Measurements from ENCODE around the gene FANCI.

FANCI gene

GRCh38 chr15:89198934-89199333 lies 44.8 kb upstream of the FANCI start:
- TF ChIP-seq YY1 (IDR thresholded peaks at IDR 0.05; ENCODE audit: insufficient read depth, insufficient read length) (no peak), ZNF274 (IDR thresholded peaks at IDR 0.05; ENCODE audit: low read depth, low read length) (no peak), SUZ12 (IDR thresholded peaks at IDR 0.05; ENCODE audit: extremely low read depth, insufficient read depth, insufficient read length) (no peak)
- DNase-seq (ENCODE audit: low read depth, low spot score), result no peak
- Histone ChIP-seq H3K4me3 (ENCODE audit: insufficient read length, low read depth) (no peak overlapping the region), H3K4me1 (ENCODE audit: insufficient read depth, insufficient read length) (peaks cover 19% of the 10 kb centered on the region), H3K9me3 (ENCODE audit: insufficient read depth, low read length) (no peaks in the 10 kb centered on the region), H3K36me3 (ENCODE audit: insufficient read depth, insufficient read length, low read length) (peaks cover 8% of the 10 kb centered on the region), H3K9ac (ENCODE audit: insufficient read length, low read depth) (no peak overlapping the region), H3K27me3 (ENCODE audit: insufficient read depth, insufficient read length) (no peaks in the 10 kb centered on the region)

- peak; percentile 67 for DNase-seq (ENCODE audit: low read depth, low spot score)
- Histone ChIP-seq H3K27me3 (ENCODE audit: insufficient read depth, insufficient read length) (no peaks in the 10 kb centered on the region), H3K9ac (ENCODE audit: insufficient read length, low read depth) (no peak overlapping the region), H3K9me3 (ENCODE audit: insufficient read depth, low read length) (no peaks in the 10 kb centered on the region), H3K36me3 (ENCODE audit: insufficient read depth, insufficient read length, low read length) (peaks cover 7% of the 10 kb centered on the region), H3K4me3 (ENCODE audit: insufficient read length, low read depth) (no peak overlapping the region), H3K4me1 (ENCODE audit: insufficient read depth, insufficient read length) (peaks cover 19% of the 10 kb centered on the region)
- TF ChIP-seq ZNF274 (IDR thresholded peaks at IDR 0.05; ENCODE audit: low read depth, low read length) (no peak), SUZ12 (IDR thresholded peaks at IDR 0.05; ENCODE audit: extremely low read depth, insufficient read depth, insufficient read length) (no peak), YY1 (IDR thresholded peaks at IDR 0.05; ENCODE audit: insufficient read depth, insufficient read length) (no peak)
Observed at GRCh38 chr15:89199746-89200145, 44.0 kb upstream of the FANCI start.

- no peak overlapping the region for H3K4me3 ChIP-seq (ENCODE audit: insufficient read length, low read depth)
- no peak overlapping the region for H3K9ac ChIP-seq (ENCODE audit: insufficient read length, low read depth)
- peaks cover 2% of the 10 kb centered on the region for H3K36me3 ChIP-seq (ENCODE audit: insufficient read depth, insufficient read length, low read length)
- TF ChIP-seq ZNF274 (IDR thresholded peaks at IDR 0.05; ENCODE audit: low read depth, low read length) (no peak), SUZ12 (IDR thresholded peaks at IDR 0.05; ENCODE audit: extremely low read depth, insufficient read depth, insufficient read length) (no peak), YY1 (IDR thresholded peaks at IDR 0.05; ENCODE audit: insufficient read depth, insufficient read length) (no peak)
- no peaks in the 10 kb centered on the region for H3K27me3 ChIP-seq (ENCODE audit: insufficient read depth, insufficient read length)
- no peak for DNase-seq (ENCODE audit: low read depth, low spot score)
- peaks cover 18% of the 10 kb centered on the region for H3K4me1 ChIP-seq (ENCODE audit: insufficient read depth, insufficient read length)
- no peaks in the 10 kb centered on the region for H3K9me3 ChIP-seq (ENCODE audit: insufficient read depth, low read length)
Observed at GRCh38 chr15:89200182-89200581, 43.6 kb upstream of the FANCI start.

- no peak for DNase-seq (ENCODE audit: low read depth, low spot score)
- TF ChIP-seq YY1 (IDR thresholded peaks at IDR 0.05; ENCODE audit: insufficient read depth, insufficient read length) (no peak), ZNF274 (IDR thresholded peaks at IDR 0.05; ENCODE audit: low read depth, low read length) (no peak), SUZ12 (IDR thresholded peaks at IDR 0.05; ENCODE audit: extremely low read depth, insufficient read depth, insufficient read length) (no peak)
- no peak overlapping the region for H3K4me3 ChIP-seq (ENCODE audit: insufficient read length, low read depth)
- H3K4me1 ChIP-seq (ENCODE audit: insufficient read depth, insufficient read length), result peaks cover 12% of the 10 kb centered on the region
- no peaks in the 10 kb centered on the region for H3K36me3 ChIP-seq (ENCODE audit: insufficient read depth, insufficient read length, low read length)
- H3K9me3 ChIP-seq (ENCODE audit: insufficient read depth, low read length), result no peaks in the 10 kb centered on the region
- no peaks in the 10 kb centered on the region for H3K27me3 ChIP-seq (ENCODE audit: insufficient read depth, insufficient read length)
- no peak overlapping the region for H3K9ac ChIP-seq (ENCODE audit: insufficient read length, low read depth)
Observed at GRCh38 chr15:89201465-89202005, 42.2 kb upstream of the FANCI start.

GRCh38 chr15:89203705-89204273 lies 40.0 kb upstream of the FANCI start:
- Histone ChIP-seq H3K9me3 (ENCODE audit: insufficient read depth, low read length) (no peaks in the 10 kb centered on the region), H3K36me3 (ENCODE audit: insufficient read depth, insufficient read length, low read length) (no peaks in the 10 kb centered on the region), H3K4me1 (ENCODE audit: insufficient read depth, insufficient read length) (peaks cover under 1% of the 10 kb centered on the region), H3K4me3 (ENCODE audit: insufficient read length, low read depth) (no peak overlapping the region), H3K27me3 (ENCODE audit: insufficient read depth, insufficient read length) (no peaks in the 10 kb centered on the region), H3K9ac (ENCODE audit: insufficient read length, low read depth) (no peak overlapping the region)
- DNase-seq (ENCODE audit: low read depth, low spot score), result no peak
- TF ChIP-seq ZNF274 (IDR thresholded peaks at IDR 0.05; ENCODE audit: low read depth, low read length) (no peak), SUZ12 (IDR thresholded peaks at IDR 0.05; ENCODE audit: extremely low read depth, insufficient read depth, insufficient read length) (no peak), YY1 (IDR thresholded peaks at IDR 0.05; ENCODE audit: insufficient read depth, insufficient read length) (no peak)

- DNase-seq (ENCODE audit: low read depth, low spot score), result no peak
- Histone ChIP-seq H3K4me1 (ENCODE audit: insufficient read depth, insufficient read length) (no peaks in the 10 kb centered on the region), H3K9ac (ENCODE audit: insufficient read length, low read depth) (no peak overlapping the region), H3K4me3 (ENCODE audit: insufficient read length, low read depth) (no peak overlapping the region), H3K27me3 (ENCODE audit: insufficient read depth, insufficient read length) (no peaks in the 10 kb centered on the region), H3K36me3 (ENCODE audit: insufficient read depth, insufficient read length, low read length) (no peaks in the 10 kb centered on the region), H3K9me3 (ENCODE audit: insufficient read depth, low read length) (no peaks in the 10 kb centered on the region)
- TF ChIP-seq YY1 (IDR thresholded peaks at IDR 0.05; ENCODE audit: insufficient read depth, insufficient read length), result no peak
- TF ChIP-seq ZNF274 (IDR thresholded peaks at IDR 0.05; ENCODE audit: low read depth, low read length), result no peak
- no peak for TF ChIP-seq SUZ12 (IDR thresholded peaks at IDR 0.05; ENCODE audit: extremely low read depth, insufficient read depth, insufficient read length)
Observed at GRCh38 chr15:89205991-89206585, 37.7 kb upstream of the FANCI start.

GRCh38 chr15:89206908-89207331 lies 36.9 kb upstream of the FANCI start:
- Histone ChIP-seq H3K9me3 (ENCODE audit: insufficient read depth, low read length) (no peaks in the 10 kb centered on the region), H3K4me3 (ENCODE audit: insufficient read length, low read depth) (no peak overlapping the region), H3K4me1 (ENCODE audit: insufficient read depth, insufficient read length) (no peaks in the 10 kb centered on the region), H3K27me3 (ENCODE audit: insufficient read depth, insufficient read length) (no peaks in the 10 kb centered on the region), H3K9ac (ENCODE audit: insufficient read length, low read depth) (no peak overlapping the region), H3K36me3 (ENCODE audit: insufficient read depth, insufficient read length, low read length) (no peaks in the 10 kb centered on the region)
- TF ChIP-seq SUZ12 (IDR thresholded peaks at IDR 0.05; ENCODE audit: extremely low read depth, insufficient read depth, insufficient read length), result no peak
- no peak for TF ChIP-seq ZNF274 (IDR thresholded peaks at IDR 0.05; ENCODE audit: low read depth, low read length)
- TF ChIP-seq YY1 (IDR thresholded peaks at IDR 0.05; ENCODE audit: insufficient read depth, insufficient read length), result no peak
- DNase-seq (ENCODE audit: low read depth, low spot score), result peak; percentile 84
